GM10248 (cell line): Measurements from ENCODE around the gene CRTC1.

Experiments used
- CTCF ChIA-PET: fragments of 300-600 bp; sonication (Branson Sonifier 250); formaldehyde crosslinking; extraction: SDS; loops from one replicate; lab custom pipeline; 2021; ENCODE audit warnings: antibody characterized with exemption; lab: Yijun Ruan, JAX
- POLR2A ChIA-PET: fragments of 350-650 bp; sonication (Branson Sonifier 250); formaldehyde crosslinking; extraction: SDS; loops from one replicate; lab custom pipeline; 2020; ENCODE audit warnings: antibody characterized with exemption; lab: Yijun Ruan, JAX
- DNase-seq: peaks from one replicate; pipeline ENCODE4 v3.0.0; 2012; ENCODE audit errors: extremely low spot score
- CTCF ChIP-seq: IDR thresholded peaks from 2 replicates; pipeline ENCODE4 v1.5.1; 2012; ENCODE audit warnings: mild to moderate bottlenecking, low read depth; ENCODE audit errors: extremely low read depth, missing control alignments, control extremely low read depth

CRTC1 gene

GRCh38 chr19:18790566-18791314 lies 107.3 kb downstream of the CRTC1 start, which contains the start of gene COMP:
Gene COMP (minus strand): TSS chr19:18791305. CDS start chr19:18791269, 36 bp downstream.
- TF ChIP-seq CTCF = no peak
- ChIA-PET POLR2A (no interaction called here), CTCF (interaction anchor here (1.5 kb wide), 1 partner anchor 56 kb away, joined by 4 read pairs; no protein-coding TSS in a partner anchor)
- DNase-seq = no peak

- POLR2A ChIA-PET = interaction anchor here (0.6 kb wide), 1 partner anchor 107 kb away, joined by 4 read pairs; no protein-coding TSS in a partner anchor
- no peak for TF ChIP-seq CTCF
- CTCF ChIA-PET = interaction anchor here (1.3 to 1.5 kb wide), 2 partner anchors 22 to 56 kb away, joined by 3 to 4 read pairs; no protein-coding TSS in a partner anchor
- DNase-seq = no peak
Observed at GRCh38 chr19:18791315-18791678, 107.8 kb downstream of the CRTC1 start.

GRCh38 chr19:18792661-18793060 lies 109.2 kb downstream of the CRTC1 start:
- ChIA-PET CTCF (interaction anchor here (1.3 kb wide), 1 partner anchor 20 kb away, joined by 3 read pairs; no protein-coding TSS in a partner anchor), POLR2A (no interaction called here)
- no peak for DNase-seq
- TF ChIP-seq CTCF = no peak

GRCh38 chr19:18793144-18794028 lies 109.9 kb downstream of the CRTC1 start:
- no peak for DNase-seq
- TF ChIP-seq CTCF = no peak
- CTCF ChIA-PET = no interaction called here
- POLR2A ChIA-PET = no interaction called here

- no peak for TF ChIP-seq CTCF
- ChIA-PET POLR2A (no interaction called here), CTCF (no interaction called here)
- no peak for DNase-seq
Observed at GRCh38 chr19:18794029-18794313, 110.5 kb downstream of the CRTC1 start.

GRCh38 chr19:18794692-18795091 lies 111.2 kb downstream of the CRTC1 start:
- POLR2A ChIA-PET = no interaction called here
- no peak for TF ChIP-seq CTCF
- CTCF ChIA-PET = no interaction called here
- no peak for DNase-seq
